HUES6 (cell line): Measurements from ENCODE around the gene UBE2D1.
"Not testable (repeated sequence)": the region's sequence is repeated elsewhere in the genome, so short reads cannot be mapped to it uniquely, and the experiment has no call there.

Experiments
- H3K27ac ChIP-seq: 2 replicates; pipeline ENCODE4 v1.7.0; 2013; ENCODE audit warnings: low read depth, mild to moderate bottlenecking, low read length, inconsistent platforms
- H3K27me3 ChIP-seq: 2 replicates; pipeline ENCODE4 v1.6.1; 2013; ENCODE audit warnings: low read length; ENCODE audit not compliant: control insufficient read depth, insufficient read depth
- H3K36me3 ChIP-seq: 2 replicates; pipeline ENCODE4 v1.6.1; 2013; ENCODE audit warnings: low read length; ENCODE audit not compliant: control insufficient read depth, insufficient read depth
- H3K4me1 ChIP-seq: 2 replicates; pipeline ENCODE4 v1.6.1; 2013; ENCODE audit warnings: low read length; ENCODE audit not compliant: control insufficient read depth, insufficient read depth
- H3K4me3 ChIP-seq: 2 replicates; pipeline ENCODE4 v1.5.1; 2013; ENCODE audit warnings: low read depth, low read length
- H3K9ac ChIP-seq: one replicate; pipeline ENCODE4 v1.6.1; 2013; ENCODE audit warnings: mild to moderate bottlenecking, low read length
- H3K9me3 ChIP-seq: 2 replicates; pipeline ENCODE4 v1.6.1; 2013; ENCODE audit warnings: low read depth, low read length; ENCODE audit not compliant: control insufficient read depth, insufficient read depth

The UBE2D1 gene

GRCh38 chr10:58400609-58401008, 65.8 kb downstream of the UBE2D1 start:
- H3K27ac ChIP-seq, result no peak overlapping the region
- H3K4me1 ChIP-seq, result no peaks in the 10 kb centered on the region
- H3K9ac ChIP-seq, result no peak overlapping the region
- peaks cover 36% of the 10 kb centered on the region for H3K36me3 ChIP-seq
- no peaks in the 10 kb centered on the region for H3K27me3 ChIP-seq
- H3K4me3 ChIP-seq, result no peak overlapping the region
- H3K9me3 ChIP-seq, result no peaks in the 10 kb centered on the region

- H3K4me3 ChIP-seq, result no peak overlapping the region
- H3K4me1 ChIP-seq, result no peaks in the 10 kb centered on the region
- no peak overlapping the region for H3K9ac ChIP-seq
- H3K36me3 ChIP-seq, result peaks cover 3% of the 10 kb centered on the region; the same call in 1 of the 2 replicates
- no peaks in the 10 kb centered on the region for H3K27me3 ChIP-seq
- no peaks in the 10 kb centered on the region for H3K9me3 ChIP-seq
- H3K27ac ChIP-seq, result no peak overlapping the region
These were observed 69.2 kb downstream of the UBE2D1 start for GRCh38 chr10:58404001-58404400.

- no peaks in the 10 kb centered on the region for H3K36me3 ChIP-seq
- H3K4me1 ChIP-seq, result peaks cover 5% of the 10 kb centered on the region
These were observed 75.3 kb downstream of the UBE2D1 start for GRCh38 chr10:58409956-58410610.

GRCh38 chr10:58412502-58412961, 77.7 kb downstream of the UBE2D1 start:
- Histone ChIP-seq H3K4me1 (peaks cover 7% of the 10 kb centered on the region), H3K9me3 (no peaks in the 10 kb centered on the region), H3K9ac (no peak overlapping the region), H3K27me3 (no peaks in the 10 kb centered on the region), H3K4me3 (no peak overlapping the region), H3K27ac (no peak overlapping the region), H3K36me3 (no peaks in the 10 kb centered on the region)

More at GRCh38 chr10:58409956-58410610, 75.3 kb downstream of the UBE2D1 start:
- Histone ChIP-seq H3K27ac (no peak overlapping the region), H3K9ac (no peak overlapping the region), H3K9me3 (no peaks in the 10 kb centered on the region), H3K4me3 (no peak overlapping the region), H3K27me3 (no peaks in the 10 kb centered on the region)

GRCh38 chr10:58414270-58415041, 79.7 kb downstream of the UBE2D1 start:
- no peaks in the 10 kb centered on the region for H3K9me3 ChIP-seq
- no peak overlapping the region for H3K4me3 ChIP-seq
- H3K4me1 ChIP-seq, result peaks cover 7% of the 10 kb centered on the region
- no peak overlapping the region for H3K9ac ChIP-seq
- no peaks in the 10 kb centered on the region for H3K27me3 ChIP-seq
- no peak overlapping the region for H3K27ac ChIP-seq
- H3K36me3 ChIP-seq, result no peaks in the 10 kb centered on the region

GRCh38 chr10:58415757-58416156, 81.0 kb downstream of the UBE2D1 start:
- Histone ChIP-seq H3K4me1 (peaks cover 7% of the 10 kb centered on the region), H3K27me3 (no peaks in the 10 kb centered on the region), H3K9ac (no peak overlapping the region), H3K4me3 (no peak overlapping the region), H3K36me3 (no peaks in the 10 kb centered on the region), H3K9me3 (no peaks in the 10 kb centered on the region), H3K27ac (no peak overlapping the region)

- H3K4me1 ChIP-seq, H3K36me3 ChIP-seq, H3K27me3 ChIP-seq, H3K4me3 ChIP-seq, H3K27ac ChIP-seq, H3K9me3 ChIP-seq, H3K9ac ChIP-seq: not testable (repeated sequence)
These were observed 83.1 kb downstream of the UBE2D1 start for GRCh38 chr10:58417902-58418301.
